Esophagus muscularis mucosa (tissue), 3 donors: ENCODE measurements around the gene MZT2A.
"Not testable (repeated sequence)": the region's sequence is repeated elsewhere in the genome, so short reads cannot be mapped to it uniquely, and the experiment has no call there.

Source experiments
- CTCF ChIP-seq, 3 experiments: fragments of 200-600 bp in 2 of 3; fragments of 450-650 bp in 1 of 3; sonication (generic) in 2 of 3; IDR thresholded peaks; one replicate each; pipeline ENCODE4 v1.5.1; 2017 to 2019; ENCODE audit warnings: antibody characterized with exemption in 3 of 3, mild to moderate bottlenecking in 2 of 3, moderate library complexity in 1 of 3
- POLR2A ChIP-seq: fragments of 450-650 bp; IDR thresholded peaks from one replicate; pipeline ENCODE4 v1.6.1; 2017; ENCODE audit warnings: antibody characterized with exemption, moderate library complexity, mild to moderate bottlenecking, low read depth
- POLR2AphosphoS5 ChIP-seq, 2 donors: sonication (generic); formaldehyde crosslinking; IDR thresholded peaks; one replicate each; pipeline ENCODE4 v1.6.1; 2017; ENCODE audit warnings: antibody characterized with exemption in 2 of 2

DNA sequence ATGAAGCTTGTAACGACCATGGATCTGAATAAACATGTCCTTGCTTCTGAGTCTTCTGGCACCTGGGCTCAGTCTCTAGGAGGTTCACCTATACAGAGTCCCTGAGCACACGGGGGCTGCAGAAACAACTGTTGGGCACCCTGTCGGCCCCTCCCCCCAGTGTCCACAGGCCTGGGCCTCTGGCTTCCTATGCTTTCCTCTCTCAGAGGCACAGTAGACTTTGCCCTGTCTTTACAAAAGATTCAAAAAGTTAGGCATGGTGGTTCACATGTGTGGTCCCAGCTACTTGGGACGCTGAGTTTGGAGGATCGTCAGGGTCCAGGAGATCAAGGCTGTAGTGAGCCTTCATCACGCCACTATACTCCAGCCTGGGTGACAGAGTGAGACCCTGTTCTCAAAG lies 29.3 kb upstream of the MZT2A start:
- not testable (repeated sequence) for TF ChIP-seq CTCF (IDR thresholded peaks at IDR 0.05); POLR2A; POLR2AphosphoS5 (IDR thresholded peaks at IDR 0.05)
